Hematopoietic multipotent progenitor cell treated with erythropoietin and hydrocortisone succinate and interleukin-3 and kit ligand, for 4 days (in vitro differentiated cells): ENCODE results near the gene PPP6R2.
"Not testable (repeated sequence)": the region's sequence is repeated elsewhere in the genome, so short reads cannot be mapped to it uniquely, and the experiment has no call there.

Experiments
- DNase-seq: peaks from one replicate; pipeline ENCODE4 v3.0.0-alpha.2; 2015

Gene PPP6R2

DNA sequence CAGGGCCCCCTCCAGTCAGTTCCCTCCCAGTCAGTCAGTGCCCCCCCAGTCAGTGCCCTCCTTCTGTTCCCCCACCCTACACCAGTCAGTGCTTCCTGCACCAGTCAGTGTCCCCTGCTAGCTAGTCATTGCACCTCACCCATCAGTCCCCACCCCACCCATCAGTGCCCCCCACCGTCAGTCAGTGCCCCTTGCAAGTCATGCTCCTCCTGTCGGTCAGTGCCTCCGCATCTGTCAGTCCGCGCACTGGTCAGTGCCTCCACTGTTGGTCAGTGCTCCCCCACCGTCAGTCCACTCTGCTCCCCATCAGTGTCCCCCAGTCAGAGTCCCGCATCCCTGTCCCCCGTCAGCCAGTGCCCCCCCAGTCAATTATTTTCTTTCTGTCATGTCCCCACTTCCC, 3.3 kb downstream of the PPP6R2 start:
- no peak for DNase-seq

DNA sequence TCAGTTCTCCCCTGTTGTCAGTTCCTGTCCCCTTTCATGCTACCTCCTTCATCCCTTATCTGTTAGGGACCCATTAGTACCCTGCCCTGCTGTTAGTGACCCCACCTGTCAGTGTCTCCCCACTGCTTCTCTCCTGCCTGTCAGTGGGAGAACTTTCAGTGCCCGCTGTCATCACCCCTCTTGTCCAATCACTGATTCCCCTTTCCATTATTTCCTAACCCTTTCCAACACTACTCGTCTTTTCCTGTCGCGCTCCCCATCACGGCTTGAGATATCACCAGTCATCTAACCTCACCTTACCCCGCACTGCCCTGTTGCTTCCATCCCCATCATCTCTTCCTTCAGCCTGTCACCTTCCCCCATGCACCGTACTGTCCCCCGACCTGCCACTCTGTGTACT, 4.0 kb downstream of the PPP6R2 start:
- DNase-seq, result no peak

DNA sequence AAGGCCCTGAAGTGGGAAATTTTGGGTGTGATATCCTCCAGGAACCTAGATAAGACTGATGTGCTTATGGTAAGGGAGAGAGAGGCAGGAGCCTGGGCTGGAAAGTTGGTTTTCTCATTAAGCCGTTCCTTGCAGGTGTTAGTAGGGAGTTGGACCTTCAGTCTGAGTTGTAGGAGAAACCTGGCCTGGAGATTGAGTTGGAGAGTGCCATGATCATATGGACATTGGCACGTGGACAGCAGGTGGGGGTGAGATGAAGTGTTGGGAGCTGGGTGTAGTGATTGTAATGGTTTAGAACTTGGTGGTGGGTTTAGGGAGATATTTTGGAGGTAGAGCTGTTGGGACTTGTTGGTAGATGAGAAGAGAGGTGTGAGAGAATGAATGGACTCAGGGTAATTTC, 4.9 kb downstream of the PPP6R2 start:
- no peak for DNase-seq

GRCh38 chr22:50356186-50356585, 13.1 kb downstream of the PPP6R2 start:
- no peak for DNase-seq

- no peak for DNase-seq
Measured at GRCh38 chr22:50357222-50357621, 14.1 kb downstream of the PPP6R2 start.

- no peak for DNase-seq
Measured at GRCh38 chr22:50357756-50358155, 14.6 kb downstream of the PPP6R2 start.

GRCh38 chr22:50360578-50360977, 17.5 kb downstream of the PPP6R2 start:
- no peak for DNase-seq

DNA sequence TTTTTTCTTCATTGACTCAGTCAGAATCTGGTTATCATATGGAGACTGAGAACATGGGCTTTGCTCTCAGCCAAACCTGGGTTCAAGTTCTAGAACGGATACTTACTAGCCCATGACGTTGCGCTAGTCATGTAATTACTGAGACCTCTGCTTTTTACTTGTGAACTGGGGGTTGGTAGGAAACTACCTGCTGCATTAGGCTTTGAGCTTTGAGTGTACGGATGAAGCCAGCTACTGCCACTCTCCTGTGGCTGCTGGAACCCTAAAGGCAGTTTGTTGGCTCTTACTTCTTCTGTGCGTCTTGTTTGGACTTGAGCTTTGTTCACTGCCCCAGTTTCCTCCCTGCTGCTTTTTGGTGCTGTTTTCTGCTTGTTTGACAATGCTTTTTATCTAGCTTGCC, 18.1 kb downstream of the PPP6R2 start:
- DNase-seq, result no peak

- no peak for DNase-seq
Measured at GRCh38 chr22:50361688-50362087, 18.6 kb downstream of the PPP6R2 start.

DNA sequence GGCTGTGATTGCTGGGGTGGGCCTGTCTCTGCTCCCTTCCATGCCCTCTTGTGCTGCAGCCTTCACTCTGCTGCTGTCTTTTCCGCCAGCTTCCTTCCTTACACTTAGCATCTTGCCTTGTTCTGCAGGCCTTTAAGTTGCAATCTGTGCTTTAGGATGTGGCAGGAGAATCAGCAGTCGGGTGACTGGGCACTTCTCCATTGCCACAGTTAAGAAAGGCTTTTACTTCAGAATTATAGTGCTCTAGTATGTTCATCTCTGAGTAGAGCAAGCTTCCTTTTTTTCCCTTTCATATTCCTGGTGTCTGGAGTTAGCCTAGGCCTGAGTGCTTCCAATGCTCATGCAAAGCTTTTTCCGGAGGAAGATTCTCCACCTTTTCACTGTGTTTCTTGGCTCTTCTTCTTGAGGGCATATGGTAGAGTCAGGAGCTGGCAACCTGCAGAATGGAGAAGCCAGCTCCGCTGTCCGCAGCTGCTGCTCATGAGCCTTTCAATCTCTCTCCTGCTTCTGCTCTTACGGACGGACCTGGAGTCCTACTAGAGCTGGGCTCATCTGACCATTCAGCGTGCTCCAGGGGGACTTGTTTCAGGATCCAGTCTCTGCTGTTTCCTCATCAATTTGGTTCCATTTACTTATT, 20.2 kb downstream of the PPP6R2 start:
- no peak for DNase-seq

- DNase-seq, result not testable (repeated sequence)
Measured at GRCh38 chr22:50363803-50364194, 20.7 kb downstream of the PPP6R2 start.

DNA sequence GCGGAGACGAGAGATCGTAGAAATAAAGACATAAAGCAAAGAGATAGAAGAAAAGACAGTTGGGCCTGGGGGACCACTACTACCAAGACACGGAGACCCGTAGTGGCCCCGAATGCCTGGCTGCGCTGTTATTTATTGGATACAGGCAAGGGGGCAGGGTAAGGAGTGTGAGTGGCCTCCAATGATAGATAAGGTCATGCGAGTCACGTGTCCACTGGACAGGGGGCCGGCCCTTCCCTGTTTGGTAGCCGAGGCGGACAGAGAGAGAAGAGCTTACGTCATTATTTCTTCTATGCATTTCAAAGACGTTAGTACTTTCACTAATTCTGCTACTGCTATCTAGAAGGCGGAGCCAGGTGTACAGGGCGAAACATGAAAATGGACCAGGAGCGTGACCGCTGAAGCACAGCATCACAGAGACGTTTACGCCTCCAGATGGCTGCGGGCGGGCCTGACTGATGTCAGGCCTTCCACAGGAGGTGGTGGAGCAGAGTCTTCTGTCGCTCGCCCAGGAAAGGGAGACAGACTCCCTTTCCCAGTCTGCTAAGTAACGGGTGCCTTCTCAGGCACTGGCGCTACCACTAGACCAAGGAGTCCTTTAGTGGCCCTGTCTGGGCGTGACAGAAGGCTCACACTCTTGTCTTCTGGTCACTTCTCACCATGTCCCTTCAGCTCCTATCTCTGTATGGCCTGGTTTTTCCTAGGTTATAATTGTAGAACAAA, 24.8 kb downstream of the PPP6R2 start:
- no peak for DNase-seq

DNA sequence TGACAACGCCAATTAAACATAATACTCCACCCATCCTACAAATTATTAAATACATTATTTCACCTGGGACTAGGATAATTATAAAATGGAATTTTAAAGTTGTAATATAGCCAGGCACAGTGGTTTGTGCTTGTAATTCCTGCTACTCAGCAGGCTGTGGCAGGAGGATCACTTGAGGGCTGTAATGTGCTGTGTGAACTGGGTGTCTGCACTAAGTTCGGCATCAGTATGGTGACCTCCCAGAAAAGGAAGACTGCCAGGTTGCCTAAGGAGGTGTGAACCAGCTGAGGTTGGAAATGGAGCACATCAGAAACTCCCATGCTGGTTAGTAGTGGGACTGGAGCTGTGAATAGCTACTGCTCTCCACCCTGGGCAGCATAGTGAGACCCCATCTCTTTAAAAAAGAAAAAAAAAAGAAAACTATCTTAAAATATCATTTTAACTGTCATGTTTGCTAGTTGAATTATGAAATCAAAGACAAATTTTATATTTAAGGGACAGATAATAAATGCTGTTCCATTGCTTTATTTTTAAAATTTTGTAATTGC, 28.0 kb downstream of the PPP6R2 start:
- DNase-seq, result no peak

DNA sequence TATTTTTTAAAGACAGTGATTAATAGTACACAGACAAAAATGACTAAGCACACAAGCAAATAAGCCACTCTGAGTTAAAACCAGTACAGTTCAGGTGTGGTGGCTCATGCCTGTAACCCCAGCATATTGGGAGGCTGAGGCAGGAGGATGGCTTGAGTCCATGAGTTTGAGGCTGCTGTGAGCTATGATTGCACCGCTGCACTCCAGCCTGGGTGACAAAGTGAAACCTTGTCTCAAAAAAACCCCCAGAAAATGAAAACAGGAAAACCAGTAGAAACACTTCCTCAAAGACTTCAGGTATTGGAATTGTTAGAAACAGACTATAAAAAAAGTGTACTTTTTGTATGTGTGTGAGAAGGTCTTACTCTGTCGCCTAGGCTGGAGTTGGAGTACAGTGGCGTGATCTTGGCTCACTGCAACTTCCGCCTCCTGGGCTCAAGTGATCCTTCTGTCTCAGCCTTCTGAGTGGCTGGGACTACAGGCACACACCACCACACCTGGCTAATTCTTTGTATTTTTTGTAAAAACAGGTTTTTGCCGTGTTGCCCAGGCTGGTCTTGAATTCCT, 33.0 kb downstream of the PPP6R2 start:
- peak; percentile 17 for DNase-seq

DNA sequence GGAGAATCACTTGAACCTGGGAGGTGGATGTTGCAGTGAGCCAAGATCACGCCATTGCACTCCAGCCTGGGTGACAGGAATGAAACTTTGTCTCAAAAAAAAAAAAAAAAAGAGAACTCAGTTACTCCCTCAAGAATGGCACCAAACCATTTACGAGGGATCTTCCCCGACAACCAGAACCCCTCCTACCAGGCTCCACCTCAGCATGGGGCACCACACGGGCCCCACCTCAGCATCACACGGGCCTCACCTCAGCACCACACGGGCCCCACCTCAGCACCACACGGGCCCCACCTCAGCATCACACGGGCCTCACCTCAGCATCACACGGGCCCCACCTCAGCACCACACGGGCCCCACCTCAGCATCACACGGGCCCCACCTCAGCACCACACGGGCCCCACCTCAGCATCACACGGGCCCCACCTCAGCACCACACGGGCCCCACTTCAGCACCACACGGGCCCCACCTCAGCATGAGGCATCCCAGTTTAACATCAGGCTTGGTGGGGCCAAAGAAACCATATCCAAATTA, 38.0 kb downstream of the PPP6R2 start:
- not testable (repeated sequence) for DNase-seq

DNA sequence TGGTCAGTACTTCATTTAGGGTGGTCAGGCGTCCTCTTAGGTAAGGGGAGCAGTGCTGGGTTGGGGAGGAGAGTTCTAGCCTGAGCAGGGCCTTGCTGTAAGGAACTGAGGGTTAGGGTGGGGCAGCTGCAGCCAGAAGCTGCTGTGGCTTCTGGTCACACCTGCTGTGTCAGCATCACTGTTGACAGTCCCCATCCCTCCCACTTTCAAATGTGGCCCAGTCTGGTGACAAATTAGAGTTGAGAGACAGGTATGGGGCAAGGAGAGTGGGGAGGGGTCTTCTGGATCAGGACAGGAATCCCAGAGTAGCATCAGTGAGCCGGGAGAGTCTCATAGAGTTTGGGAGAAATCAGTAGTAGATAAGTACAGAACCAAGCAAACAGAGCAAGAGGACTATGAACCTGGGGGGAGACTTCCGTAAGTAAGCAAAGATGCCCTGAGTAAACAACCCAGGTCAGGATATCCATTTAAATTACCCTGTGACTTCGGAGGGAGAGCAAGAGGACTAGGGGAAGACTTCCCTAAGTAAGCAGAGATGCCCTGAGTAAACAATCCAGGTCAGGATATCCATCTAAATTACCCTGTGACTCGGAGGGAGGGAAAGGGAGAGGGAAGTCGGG, 53.7 kb downstream of the PPP6R2 start:
- DNase-seq, result no peak

DNA sequence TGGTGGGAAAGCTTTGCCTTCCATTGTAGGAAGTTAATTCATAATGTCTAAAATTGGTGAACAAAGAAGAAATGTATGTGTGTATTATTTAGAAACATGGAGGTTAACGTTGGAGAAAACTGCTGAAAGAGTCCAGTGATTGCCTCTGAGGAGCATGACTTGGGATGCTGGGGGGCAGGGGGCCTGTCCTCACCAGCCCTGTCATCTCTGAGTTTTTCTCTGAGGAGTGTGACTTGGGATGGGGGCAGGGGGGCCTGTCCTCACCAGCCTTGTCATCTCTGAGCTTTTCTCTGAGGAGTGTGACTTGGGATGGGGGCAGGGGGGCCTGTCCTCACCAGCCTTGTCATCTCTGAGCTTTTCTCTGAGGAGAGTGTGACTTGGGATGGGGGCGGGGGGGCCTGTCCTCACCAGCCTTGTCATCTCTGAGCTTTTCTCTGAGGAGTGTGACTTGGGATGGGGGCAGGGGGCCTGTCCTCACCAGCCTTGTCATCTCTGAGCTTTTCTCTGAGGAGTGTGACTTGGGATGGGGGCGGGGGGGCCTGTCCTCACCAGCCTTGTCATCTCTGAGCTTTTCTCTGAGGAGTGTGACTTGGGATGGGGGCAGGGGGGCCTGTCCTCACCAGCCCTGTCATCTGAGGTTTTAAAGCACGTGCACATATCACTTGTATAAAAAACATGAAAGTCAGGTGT, 54.4 kb downstream of the PPP6R2 start:
- DNase-seq, result not testable (repeated sequence)

DNA sequence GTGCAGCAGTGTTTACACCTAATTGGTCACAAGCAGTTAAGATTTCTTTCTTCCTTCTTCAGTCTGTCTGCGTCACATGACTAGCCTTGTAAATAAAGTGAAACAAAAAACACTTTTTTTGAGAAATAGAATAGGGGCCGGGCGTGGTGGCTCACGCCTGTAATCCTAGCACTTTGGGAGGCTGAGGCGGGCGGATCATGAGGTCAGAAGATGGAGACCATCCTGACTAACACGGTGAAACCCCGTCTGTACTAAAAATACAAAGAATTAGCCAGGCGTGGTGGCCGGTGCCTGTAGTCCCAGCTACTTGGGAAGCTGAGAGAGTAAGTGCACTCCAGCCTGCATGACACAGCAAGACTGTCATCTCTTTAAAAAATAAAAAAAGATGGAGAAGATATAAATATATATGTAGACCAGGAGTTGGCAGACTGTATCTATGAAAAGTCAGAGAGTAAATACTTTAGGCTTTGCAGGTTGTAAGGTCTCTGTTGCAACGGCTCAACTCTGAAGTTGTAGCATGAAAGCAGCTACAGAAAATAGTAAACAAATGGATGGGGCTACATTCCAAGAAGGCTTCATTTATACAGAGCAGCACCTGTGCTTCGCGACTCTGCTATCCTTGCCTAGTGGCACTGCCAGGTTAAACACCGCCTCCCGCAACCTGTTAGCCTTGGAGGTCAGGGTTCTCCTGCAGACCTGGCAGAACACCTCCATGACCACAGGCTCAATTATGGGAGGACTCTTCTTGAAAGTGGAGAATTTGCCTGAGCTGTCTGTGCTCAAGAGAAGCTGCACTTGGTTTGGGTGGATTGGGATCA, 55.9 kb downstream of the PPP6R2 start:
- peak; percentile 22 for DNase-seq

GRCh38 chr22:50399751-50400331, 56.7 kb downstream of the PPP6R2 start:
- peak; percentile 67 for DNase-seq

GRCh38 chr22:50400406-50400805, 57.3 kb downstream of the PPP6R2 start:
- DNase-seq, result no peak

DNA sequence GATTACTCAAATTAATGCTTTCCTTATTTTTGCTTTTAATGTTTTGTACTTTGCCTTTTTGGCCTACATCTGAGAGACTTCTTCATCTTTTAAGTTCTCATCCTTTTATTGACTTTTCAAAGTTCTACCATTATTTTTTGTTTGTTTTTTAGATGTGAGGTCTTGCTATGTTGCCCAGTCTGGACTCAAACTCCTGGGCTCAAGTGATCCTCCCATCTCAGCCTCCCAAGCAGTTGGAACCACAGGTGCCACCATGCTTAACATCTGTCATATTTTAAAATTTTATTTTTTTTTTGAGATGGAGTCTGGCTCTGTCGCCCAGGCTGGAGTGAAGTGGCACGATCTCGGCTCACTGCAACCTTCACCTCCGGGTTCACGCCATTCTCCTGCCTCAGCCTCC, 57.8 kb downstream of the PPP6R2 start:
- DNase-seq, result no peak

- DNase-seq, result no peak
Measured at GRCh38 chr22:50401907-50402306, 58.8 kb downstream of the PPP6R2 start.
